ENCODE data around the gene AAGAB. TPM values are rescaled to one million over a fixed set of nuclear protein-coding genes. Genes with fewer than 3 reads are reported as not detected.

AAGAB gene
- polyA plus RNA-seq, 12 donors, result 14.0 to 27.3 (median 24.5) TPM; not detected in 1

DNA sequence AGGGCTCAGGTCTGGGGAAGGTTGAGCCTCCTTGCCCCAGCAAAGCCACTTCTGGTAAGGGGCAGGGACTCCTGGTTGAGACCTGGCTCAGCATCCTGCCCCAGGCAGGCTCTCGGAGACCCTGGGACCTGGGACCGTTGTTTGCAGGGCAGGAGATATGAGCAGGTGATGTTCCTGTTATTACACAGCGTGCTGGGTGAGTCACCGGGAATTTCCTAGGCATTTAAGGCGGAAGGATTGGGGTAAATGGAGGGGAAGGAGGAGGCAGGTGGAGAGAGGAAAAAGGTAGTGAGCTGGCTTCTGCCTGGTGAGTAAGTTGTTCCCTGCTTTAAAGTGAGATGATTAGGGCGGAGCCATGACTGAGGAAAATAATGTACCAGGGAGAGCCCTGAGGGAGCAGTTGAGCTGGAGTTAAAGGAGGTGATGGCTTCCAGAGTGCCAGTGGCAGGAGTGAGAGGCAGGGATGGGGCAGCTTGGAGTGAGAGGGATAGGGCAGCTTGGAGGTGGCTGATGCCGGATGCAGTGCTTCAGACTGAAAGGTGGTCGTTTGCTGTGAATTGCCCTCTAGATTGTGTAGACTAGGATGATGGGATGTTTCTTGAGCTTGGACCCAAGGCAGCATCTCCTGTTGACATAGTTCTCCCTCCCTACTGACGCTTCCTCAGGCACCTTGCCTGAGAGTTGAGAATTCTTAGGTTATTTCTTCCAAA lies 79.4 kb downstream of the AAGAB start:
- no peak for DNase-seq

DNA sequence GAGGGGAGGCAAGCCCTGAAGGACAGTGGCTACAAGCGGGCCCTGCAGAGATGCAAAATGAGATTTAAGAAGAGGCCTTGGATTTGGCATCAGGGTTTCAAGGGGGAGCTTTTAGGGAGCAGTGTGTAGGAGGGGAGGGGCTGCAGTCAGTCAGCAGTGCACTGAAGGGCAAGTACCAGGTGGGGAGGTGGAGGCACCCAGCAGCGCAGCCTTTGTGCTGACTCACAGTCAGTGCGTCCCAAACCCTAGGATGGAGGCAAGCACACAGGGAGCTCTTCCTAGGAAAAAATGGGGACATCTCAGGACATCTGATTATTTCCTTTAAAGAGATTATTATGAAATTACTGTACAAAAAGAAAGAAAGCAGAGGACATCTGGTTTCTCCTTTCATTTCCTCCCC lies 80.0 kb downstream of the AAGAB start:
- no peak for DNase-seq

DNA sequence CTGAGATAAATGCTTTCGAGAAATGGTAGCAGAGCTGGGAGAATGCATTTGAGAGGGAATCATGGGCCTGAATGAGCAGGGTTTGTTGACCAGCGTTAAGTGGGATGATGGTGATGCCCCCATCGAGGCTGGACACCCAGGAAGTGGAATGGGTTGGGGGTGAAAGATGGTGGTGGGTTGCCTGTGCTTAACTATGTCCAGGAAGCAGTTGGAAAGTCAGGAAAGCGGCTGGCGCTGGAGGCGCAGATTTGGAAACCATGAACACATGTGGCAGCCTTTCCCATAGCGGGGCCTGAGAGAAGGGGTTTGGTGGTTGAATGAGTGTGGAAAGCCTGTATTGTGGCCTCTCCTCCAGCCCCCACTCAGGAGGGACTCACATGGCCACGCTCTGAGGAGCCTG lies 80.7 kb downstream of the AAGAB start:
- DNase-seq, result no peak

DNA sequence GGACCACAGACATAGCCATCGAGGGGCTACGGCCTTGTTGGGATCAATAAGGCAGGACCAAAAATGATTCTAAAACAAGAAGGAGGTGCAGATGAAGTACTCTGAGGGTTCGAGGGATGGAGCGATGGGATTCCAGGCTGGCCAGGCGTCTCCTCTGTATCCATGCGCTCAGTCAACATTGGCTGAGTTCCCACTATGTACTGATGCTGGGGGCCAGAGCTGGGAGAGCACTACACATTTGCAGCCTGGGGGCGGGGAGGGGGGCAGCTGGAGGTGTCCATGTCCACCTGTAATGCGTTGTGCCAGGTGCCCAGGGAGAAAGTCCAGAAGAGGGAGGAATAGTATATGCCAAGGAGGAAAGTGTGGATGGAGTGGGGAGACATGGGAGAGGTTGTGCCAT lies 81.5 kb downstream of the AAGAB start:
- no peak for DNase-seq

DNA sequence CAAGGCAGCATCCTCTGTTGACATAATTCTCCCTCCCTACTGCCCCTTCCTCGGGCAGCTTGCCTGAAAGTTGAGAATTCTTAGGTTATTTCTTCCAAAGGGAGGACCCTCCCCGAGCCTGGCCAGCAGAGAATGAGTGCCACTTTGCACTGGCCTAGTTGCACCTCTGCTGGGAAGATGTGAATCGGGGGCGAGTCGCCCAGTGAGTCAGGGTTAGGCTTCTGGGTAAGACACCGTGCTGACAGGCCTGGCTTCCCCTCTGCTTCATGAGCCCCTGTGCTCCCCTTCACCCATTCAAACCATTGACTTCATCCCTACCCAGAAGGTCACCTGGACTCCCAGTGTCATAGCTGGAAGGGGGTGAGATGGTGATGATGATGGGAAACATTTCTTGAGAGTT lies 82.3 kb downstream of the AAGAB start:
- no peak for DNase-seq

DNA sequence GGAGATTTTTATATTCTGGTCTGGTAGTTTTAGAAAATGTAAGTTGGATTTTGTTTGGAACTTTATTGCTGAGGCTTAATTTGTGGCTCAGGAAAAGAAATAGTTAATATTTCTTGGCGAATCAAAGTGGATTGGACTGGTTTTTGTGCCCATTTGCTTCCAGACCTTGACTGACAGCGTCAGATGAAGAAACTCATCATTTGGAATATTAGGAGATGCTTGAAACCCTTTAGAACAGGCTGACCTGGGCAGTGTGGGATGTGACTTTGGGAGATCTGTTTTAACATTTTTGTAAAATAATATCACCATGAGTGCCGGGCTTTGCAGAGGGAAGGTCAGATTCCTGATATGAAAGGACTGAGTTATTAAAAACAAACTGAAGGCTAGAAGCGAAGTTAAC lies 83.0 kb downstream of the AAGAB start:
- DNase-seq, result no peak

DNA sequence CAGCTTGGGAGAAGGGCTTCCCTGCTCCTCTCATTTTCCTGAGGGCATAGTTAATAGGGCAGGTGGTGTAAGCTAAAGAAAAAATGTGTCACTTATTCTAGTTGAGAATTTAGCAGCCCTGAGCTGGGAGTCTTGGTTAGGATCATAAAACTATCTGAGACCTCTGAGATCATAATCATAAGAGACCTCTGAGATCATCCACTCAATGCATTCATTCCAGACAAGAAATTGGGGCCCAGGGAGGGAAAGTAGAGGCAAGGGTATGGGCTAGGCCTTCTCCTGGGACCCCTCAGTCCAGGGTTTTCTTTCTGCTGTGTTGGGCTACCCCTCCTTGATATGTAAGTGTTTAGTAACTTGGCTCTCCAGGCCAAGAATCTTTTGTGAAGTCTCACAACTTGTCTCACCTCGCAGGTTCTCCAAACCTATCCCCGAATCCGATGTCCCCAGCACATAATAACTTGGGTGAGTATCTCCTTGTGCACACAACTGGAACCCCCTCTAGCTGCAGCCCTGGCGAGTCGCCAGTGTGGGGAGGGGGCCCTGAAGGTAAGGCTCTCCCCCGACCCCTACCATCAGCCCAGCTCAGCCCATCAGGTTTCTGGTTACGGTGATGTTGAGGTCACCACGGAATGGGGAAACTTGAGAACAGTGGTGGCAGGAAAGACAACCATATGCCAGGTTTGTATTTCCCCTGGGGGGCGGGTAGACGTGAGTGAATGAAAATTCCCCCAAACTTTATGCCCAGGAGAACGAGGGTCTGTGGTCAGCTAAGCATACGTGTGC lies 84.1 kb downstream of the AAGAB start:
- DNase-seq, result no peak

DNA sequence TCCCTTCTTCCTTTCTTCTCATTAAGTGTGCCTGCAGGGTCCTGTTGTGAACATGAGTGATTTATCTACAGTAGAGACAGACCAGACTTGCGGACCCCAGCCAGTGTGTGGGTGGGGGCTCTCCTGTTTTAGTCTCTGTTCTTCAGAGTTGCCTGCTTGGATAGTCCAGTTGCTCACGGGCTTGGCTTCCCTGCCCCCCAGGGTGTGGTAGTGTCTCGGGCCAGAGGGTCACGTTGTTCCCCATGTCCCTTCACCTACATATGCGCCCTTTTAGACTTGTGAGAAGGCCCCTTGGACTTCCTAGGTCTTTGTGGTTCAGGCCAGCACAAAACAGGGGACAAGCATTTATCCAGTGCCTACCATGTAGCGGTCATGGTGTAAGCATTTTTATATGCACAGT lies 85.8 kb downstream of the AAGAB start:
- DNase-seq, result no peak

DNA sequence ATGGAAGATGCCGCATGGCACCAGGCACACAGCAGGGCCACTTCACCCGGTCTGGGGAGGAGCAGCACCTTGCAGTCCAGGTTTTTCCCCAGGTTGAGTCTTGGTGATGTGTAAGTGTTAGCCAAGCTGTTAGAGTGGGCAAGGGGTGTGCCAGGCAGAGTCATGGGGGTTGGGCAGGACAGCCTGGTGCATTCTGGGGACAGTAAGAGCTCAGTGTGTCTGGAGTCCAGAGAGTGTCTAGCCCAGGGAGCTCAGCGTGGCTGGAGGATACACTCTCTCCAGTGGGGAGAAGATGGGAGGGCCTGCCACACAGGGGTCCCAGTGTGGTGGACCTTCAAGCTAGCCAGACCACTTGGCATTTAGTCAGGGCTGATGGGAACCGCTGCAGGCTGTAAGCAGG lies 87.4 kb downstream of the AAGAB start:
- no peak for DNase-seq

DNA sequence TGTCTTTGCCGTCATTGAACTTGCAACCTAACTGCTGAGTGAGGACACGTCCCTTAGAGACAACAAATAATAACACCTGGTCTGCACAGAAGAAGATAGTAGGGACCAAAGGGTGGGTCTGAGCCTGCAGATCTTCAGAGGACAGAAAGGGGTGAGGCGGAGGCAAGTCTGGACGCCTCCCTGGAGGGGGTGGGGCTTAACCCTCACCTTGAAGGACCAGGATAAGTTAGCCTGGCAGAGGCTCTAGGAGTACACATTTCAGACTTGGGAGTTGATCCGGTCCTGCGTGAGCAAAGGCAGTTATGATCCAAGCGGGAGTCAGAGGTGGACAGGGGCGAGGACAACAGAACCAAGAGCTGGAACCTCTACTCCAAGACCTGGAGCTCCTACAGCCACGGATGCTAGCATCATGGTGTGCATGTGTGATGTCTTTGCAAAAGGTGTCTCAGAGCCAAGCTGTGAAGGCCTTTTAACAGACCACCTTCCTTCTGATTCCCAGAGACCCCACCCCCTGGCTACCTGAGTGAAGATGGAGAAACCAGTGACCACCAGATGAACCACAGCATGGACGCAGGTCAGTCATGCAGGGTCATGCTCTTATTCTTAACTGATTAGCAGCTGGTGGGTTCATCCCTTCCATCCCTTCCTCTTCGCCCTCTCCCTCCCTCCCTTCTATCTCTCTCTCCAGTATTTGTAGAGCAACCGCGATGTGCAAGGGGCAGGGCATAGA lies 88.0 kb downstream of the AAGAB start:
- no peak for DNase-seq

DNA sequence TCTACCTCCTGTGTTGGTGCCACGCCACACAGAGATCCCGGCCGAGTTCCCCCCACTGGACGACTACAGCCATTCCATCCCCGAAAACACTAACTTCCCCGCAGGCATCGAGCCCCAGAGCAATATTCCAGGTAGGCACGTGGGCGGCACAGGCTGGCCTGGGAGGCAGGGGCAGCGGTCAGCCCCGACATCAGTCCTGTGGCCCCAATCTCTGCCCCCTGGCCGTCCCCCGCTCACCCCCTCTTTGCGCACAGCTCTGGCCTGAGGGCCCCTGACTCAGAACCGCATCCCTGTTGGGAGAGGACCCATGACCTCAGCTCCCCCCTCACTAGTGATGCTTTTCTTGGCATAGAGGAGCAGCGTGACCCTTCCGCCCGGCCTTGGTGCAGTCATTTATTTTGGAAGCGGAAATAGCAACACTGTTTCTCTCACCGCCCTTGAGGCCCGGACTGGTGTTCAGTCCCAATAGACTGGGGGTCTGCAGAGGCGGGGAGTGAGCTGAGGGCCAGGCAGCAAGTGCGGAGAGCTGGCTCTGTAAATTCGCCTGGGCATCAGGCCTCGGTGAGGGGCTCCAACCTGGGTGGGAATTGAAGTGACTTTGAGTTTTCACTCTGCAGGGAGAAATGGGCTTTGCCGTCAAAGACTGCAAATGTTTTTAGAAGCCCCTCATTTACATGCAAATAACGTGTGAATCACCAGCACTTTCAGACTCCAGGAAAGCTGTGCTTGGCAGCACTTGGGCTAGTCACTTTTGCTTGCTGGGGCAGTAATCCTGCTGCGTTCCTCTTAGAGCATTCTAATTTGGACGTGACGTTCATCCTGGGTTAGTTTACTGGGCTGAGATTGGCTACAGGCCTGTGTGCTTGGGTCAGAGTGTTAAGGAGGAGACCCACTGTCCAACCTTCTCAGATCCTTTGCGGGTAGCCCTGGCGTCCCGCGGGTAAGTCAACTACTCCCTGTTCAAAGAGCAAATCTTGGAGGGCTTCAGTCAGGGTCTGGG lies 88.9 kb downstream of the AAGAB start:
- no peak for DNase-seq

DNA sequence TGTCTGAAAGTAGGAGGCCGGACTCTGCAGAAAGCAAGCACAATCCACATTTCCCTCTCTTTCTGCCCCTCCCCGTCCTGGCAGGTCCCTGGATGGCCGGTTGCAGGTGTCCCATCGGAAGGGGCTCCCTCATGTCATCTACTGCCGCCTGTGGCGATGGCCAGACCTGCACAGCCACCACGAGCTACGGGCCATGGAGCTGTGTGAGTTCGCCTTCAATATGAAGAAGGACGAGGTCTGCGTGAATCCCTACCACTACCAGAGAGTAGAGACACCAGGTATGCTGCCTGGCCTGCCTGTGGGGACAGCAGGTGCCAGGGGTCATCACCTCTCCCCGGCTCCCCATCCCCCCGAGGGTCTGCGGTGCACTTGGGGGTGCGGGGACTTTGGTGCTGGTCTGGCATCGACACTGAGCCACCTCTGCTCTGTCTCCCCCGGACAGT lies 89.6 kb downstream of the AAGAB start:
- no peak for DNase-seq

DNA sequence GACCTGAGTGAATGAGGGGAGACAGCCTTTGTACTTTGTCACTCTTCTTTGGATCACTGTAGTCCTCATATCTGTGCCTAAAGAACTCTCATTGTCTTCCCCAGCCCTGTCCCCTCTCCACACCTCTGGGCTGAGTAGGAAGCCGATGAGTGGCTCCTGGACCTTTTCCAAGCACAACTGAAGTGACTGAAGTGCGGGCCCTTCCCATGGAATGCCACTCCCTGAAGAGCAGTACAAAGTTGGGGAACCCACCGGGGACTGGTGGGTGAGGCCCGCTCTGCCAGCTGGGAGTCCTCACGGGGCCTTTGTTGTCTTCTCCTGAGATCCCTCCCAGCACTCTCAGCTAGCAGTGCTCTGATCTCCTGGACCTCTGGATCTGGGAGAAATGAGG lies 90.1 kb downstream of the AAGAB start:
- DNase-seq, result no peak

DNA sequence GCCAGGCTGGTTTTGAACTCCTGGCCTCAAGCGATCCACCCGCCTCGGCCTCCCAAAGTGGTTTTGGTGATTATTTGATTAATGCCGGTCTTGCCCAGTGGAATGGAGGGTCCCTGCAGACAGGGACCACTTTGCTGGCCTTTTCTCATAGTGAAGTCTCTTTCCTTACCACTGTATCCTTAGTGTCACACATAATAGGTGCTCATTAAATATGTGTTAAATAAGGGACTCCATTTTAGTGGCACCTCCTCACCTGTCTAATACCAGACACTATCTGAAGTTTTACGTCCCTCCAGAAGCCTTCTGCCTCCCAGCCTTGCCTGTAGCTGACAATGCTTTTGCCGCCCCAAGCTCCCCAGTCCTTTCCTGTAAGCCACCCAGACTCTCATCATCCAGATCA lies 91.3 kb downstream of the AAGAB start:
- no peak for DNase-seq

DNA sequence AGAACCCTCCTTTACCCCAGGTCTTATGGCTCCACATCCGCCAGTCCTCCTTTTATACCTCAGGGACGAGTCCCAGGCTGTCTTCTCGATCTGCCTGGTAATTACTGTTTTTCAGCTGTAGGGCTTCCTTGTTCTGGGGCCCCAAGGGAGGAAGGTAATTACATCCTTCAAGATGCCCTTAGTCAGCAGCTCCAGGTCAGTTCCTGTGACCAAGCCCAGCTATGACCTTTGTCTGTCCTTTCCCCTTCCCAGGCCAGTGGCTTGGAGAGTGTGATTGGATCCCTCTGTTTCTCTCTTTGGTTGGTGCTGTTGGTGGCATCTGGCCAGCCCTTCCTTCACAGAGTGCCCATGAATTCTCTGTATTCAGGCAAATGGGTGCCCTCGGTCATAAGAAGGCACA lies 92.6 kb downstream of the AAGAB start:
- no peak for DNase-seq

DNA sequence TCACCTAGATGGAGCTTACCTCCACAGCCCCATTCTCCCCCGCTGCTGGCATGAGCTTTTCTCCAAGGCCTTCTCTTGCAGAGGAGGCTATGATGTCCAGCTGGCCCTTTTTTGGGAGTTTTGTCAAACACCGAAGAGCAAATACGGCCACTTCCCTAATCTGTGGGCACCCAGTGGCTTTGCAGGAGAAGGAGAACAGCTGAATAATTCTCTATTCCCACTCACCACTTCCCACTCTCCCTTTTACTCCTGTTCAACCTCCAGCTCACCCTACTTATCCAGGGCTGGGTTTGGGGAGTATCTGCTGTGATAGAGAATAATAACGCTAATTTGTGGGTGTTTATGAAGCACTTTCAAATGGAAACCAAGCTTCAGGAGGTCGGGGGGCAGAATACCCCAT lies 93.0 kb downstream of the AAGAB start:
- no peak for DNase-seq

DNA sequence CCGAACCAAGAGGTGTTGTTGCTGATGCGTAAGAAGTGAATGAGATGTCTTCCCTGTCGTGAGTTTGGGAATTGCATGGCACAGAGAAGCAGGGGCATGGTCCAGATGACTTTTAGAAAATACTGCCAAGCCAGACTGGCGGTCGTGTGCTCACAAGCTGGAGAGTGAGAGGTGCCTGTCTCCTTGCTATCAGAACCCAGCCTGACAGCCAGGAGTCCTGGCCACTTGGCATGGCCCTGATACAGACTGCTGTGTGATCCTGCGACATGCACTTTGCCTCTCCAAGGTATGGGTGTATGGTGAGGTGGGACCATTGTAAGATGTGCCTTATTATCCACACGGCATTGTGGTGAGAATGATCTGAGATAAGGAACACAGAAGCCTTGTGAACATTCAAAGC lies 96.1 kb downstream of the AAGAB start:
- no peak for DNase-seq

DNA sequence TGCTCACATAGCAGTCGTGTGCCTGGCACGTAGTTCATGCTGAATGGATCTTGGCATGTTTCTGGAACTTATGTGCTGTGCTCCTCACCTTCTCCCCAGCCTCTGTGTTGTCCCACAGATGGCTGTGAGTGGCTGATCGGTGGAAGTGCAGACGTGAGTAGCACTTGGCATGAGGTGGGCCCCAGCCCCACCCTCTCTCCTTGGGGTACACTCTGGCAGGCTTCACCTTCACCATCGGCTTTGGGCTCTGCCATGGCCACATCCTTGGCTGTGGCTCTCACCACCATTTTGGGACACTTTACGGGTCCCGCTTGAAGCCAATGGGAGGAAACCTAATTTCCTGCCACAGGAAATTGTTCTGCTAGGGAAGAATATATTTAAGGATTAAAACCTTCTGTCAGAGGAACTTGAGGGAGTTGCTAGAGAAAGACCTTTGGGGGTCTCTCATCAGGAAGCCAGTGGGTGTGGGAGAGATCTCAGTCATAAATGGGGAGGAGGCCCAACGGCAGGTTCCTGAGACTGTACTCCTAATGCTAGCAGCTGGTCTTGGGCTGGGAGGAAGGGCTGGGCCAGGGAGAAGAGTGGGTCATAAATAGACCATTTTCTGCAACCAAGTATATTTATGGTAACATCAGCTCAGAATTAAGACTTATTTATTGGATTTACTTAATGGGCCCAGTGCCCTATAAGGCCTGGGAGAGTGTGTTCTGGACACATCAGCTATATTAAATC lies 96.8 kb downstream of the AAGAB start:
- no peak for DNase-seq

DNA sequence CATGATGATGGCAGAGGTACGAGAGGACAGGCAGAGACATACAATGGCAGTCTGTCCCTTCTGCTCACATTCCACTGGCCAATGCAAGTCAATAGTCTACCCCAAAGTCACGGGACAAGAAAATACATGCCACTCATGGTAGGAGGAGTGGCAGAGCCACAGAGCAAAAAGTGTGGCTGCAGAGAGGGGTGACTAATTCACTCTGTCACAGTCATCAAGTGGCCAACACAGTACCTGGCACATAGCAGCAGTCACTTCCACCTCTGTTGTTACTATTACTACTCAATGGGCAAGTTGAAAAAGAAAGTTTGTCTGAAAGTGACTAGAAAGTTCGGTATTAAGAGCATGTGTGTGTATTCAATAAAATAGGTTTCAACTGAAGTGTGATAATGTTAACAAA lies 97.6 kb downstream of the AAGAB start:
- DNase-seq, result no peak

DNA sequence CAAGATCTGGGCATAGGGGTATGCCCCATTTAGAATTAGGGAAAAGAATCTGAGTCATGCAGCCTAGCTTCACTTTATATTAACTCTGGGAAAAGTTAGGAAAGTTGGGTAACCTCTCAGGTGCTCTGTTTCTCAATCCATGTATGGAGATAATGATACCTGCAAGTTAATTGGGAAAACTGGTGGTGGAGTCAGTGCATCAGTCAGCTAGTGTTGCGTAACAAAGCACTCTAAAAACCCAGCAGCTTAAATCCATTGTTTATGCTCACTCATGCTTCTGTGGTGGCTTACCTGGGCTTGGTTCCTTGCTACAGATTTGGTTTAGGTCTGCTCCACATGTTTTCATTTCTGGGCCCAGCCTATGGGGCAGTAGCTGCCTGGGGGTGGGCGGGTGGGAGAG lies 98.0 kb downstream of the AAGAB start:
- DNase-seq, result no peak

DNA sequence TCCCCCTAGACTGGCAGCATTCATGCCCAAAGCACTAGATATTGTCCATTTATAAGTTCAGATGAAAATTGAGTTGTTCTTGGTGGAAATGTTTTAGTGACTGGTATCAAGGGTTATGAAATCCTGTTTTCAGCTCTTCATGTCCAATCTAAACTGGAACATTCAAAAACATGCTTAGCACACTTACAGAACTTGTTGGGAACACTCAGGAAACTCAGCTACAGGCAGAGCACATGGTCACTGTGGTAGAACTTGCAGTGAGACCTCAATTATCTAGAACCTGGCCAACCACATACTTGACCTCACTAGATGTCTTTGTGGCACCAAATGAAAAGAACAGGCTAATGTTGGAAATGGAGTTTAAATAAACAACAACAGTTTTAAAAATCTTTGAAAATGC lies 100.2 kb downstream of the AAGAB start:
- no peak for DNase-seq
